UCSD-AML1 (cell line): Measurements from ENCODE around the gene ADAMTS17.

Source experiments
- DNase-seq: peaks from one replicate; lab custom pipeline; 2025; ENCODE audit not compliant: unreplicated experiment; lab: John Stamatoyannopoulos, UW

ADAMTS17 gene

DNA sequence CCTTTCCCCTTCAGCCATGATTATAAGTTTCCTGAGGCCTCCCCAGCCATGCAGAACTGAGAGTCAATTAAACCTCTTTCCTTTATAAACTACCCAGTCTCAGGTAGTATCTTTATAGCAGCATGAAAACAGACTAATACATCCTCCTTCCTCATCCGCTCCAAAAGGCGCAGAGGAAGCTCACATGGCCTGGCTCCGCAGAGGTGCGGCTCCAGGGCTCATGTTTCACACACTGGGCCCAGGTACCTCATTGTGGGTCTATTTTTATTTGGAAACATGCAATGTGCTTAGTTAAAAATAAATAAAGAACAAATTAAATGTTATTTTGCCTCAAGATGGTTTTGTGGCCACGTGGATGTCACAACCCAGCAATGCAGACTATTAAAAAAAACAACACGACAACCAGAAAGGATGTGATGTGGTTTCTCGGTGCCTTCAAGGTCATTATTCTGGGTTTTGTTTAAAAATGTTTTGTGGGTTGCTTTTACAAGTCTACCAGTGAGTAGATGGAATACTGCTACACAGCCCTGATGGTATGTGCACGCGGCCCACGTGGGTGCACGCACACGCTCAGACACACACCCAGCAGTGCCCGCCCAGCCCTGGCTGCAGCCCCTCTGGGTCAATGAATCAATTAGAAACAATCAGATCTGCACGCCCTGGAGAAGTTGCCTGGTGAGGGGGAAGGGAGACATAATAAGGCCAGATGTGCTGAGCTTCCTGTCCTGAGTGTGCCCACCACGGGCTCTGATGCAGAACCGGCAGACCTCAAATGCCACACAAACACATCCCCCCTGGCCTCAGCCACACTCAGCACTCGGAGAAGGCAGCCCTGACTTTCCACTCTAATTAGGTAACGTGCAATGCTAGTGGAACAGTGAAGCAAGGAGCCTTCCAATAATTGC lies 140.1 kb downstream of the ADAMTS17 start:
- DNase-seq, result peak; percentile 37

DNA sequence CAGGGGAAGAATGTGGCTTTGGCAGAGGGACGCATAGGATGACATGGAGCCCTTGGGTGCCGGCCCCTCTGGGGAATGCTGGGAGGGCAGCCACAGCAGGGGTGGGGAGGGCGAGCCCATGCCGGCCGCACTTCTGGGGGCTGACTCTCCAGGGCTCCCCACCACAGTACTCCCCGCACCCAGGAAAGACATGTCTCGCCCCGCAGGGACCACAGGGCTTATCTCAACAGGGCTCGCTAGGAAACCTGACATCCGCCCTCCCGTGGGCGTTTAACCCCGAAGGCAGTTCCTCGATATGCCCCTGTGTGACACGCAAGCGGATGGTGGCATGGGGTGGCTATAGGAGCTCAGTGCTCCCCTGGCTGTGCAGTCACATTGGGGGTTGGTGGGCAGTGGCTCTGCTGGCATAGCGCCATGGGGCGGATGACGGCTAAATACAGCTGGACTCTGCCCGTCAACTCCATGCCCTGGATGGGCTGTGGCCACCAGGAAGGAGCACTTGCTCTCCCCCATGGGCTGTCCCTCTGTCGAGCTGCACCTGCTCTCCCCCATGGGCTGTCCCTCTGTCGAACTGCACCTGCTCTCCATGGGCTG lies 141.4 kb downstream of the ADAMTS17 start:
- DNase-seq, result no peak

DNA sequence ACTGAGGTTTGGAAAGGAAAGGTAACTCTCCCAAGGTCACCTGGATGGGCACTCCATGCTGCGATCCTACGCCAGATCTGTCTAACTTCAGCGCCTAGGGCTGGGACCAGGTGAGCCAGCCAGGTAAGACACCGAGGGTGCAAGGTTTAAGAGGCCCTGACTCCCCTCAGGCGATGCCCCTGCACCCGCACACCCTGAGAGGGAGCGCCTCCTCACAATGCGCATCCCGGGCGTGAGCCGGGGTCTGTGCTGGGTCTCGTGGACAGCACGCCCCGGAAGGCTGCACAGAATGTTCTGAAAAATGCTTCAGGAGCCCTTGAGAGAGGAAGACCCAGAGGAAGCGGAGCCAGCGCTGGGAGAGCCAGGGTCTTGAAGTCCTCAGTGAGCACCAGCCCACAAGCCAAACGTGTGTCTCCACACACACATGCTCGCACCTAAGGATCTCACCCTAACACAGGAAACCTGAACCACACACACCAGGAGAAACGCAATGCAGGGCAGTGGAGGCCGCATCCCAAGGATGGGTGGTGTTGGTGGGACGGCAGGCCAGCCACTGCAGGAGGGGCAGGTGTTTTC lies 142.0 kb downstream of the ADAMTS17 start:
- no peak for DNase-seq

DNA sequence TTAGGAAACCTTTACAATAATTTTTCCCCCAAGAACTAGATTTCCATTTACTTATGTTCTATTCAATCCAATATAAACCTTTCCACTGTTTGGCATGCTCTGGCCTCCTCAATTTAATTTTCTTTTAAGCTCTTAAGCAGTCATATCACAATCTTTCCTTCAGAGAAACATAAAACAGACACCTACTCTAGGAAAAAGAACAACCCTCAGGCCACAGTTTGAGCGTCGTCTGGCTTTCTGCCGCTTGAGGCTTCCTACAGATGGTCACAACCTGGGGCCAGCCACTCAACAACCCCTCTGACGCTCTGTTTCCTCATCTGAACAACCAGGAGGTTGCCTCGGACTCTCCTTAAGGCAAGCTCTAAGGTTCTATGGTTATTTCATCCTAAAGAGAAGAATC lies 143.3 kb downstream of the ADAMTS17 start:
- no peak for DNase-seq

DNA sequence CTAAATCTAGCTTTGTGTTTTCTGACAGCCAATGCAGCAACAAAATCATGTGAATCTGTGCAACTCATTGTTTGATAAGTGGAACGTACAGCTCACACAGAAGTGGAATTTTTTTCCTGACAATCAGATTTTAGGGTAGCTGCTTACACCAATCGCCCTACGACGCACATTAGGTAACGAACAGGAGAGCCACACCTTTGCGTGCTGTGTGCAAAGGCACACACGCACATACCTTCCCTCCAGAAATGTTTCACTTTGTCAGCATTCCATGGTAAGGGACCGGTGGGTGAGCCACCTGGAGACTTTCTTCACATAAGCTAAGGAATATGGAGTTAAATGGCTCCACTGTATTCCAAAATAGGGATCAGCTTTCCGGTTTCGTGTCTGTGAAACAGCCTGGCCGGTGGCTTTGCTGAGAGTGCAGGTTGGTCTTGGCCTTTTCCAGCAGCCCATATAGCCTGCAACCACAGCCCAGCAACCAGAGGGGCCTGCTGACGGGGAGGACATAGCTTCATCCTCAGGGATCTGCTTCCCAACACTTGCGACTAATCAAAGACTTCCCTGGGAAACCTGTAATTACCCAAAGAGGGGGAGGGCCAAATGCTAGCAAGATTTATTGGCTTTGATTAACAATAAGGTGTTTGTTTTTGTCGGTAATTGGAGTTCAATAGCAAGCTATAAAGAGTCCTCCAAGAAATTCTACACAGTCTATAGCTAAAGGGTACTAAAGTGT lies 145.3 kb downstream of the ADAMTS17 start:
- DNase-seq, result no peak

DNA sequence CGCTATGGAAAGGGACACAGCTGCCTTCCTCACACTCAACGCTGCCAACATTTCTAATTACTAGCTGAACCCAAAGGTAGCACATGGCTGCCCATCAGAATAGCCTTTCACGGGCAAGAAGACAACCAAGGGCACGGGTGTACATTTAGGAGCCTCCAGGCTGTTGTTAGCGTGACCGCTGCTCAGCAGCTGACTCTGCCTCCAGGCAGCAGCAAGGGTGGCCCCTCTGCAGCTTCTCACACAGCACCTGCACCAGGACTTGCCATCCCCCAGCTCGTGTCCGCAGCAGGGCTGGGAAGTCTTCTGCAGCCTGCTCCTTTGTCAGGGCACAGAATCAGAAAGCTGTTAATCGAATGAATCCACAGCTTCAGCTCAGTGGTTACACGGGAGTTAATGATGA lies 146.8 kb downstream of the ADAMTS17 start:
- no peak for DNase-seq

DNA sequence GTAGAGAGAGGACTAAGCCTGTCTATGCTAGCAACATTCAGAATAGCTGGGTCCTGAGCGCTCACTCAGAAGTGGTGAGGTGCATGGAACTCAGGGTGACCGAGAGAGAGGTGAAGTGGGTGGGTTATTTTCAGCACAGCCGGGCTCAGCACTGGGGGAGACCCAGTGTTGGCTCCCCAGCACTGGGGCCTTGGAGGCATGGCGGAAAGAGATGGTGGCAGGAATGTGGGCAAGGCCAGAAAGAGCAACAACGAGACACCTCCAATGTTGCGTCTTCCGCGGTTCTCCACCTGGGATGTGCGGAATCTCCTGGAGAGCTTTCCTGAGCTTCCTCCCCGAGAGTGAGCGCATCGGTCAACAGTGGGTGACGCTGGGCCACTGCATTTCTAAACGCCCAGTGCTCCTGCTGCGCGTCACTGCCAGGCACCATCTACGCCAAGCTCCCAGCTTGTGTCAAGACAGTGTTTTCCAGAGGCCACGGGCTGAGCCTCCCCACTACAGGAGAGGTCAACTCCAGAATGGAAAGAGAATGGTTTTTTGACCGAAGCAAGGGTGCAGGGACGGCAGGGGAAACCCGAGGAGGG lies 148.4 kb downstream of the ADAMTS17 start:
- DNase-seq, result no peak

DNA sequence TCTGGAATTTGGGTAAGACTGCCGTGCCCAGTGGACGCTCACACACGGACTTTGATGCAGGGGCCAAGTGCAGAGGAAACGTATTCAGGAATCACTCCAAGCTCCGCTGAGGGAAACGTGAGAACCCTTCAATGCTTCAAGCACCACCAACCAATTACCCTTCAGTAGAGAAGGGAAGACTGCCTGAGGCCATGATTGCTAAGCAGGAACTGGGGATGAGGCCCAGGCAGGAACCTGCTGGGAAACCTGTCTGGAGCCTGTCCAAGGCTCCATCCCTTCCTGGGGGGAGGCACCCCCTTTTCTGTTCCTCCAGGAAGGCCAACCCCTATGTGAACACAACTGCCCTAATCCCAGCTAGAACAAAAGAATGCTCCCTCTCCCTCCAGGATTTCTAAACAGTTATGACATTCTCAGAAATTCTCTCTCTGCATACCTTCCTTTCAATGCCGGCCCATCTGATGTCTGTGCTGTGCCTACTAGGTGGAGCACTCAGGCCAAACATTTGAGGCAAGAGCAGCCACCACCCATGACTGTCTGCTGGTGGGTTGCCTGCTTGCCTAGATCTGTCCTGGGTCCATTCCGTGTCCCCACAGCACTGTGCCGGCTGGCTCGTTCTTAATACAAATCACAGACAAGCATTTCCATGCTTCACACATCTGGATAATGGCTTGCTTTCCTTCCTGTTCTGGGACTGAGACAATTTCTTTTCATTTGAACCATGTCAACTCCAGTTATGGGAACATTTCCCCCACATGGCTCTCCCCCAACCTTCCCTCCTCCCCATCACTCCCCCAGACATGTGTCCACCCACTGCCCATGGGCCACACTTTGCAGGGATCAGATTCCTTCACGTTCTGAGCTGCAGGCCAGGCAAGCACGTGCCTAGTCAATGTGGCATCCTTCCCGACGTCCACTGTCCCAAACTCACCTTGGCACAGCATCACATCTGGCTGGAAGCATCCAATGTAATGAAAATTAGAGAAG lies 149.4 kb downstream of the ADAMTS17 start:
- DNase-seq, result no peak

DNA sequence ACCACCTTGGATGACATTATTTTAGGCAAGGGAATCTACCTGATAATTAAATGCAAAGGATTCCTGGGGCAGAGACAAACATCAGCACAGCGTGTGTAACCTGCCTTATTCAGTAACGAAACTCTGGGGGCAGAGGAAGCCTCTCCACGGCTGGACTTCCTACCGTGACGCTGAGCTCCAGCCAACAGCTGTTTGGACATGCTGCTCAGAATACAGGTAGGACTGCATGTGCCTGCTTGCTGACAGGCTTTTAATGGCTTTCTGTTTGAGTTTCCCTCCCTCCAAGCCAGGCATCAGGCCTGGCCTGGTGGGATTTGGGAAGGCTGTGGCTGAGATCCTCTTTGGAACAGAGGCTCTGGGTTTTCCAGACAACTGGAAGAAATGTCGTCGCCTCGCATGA lies 150.6 kb downstream of the ADAMTS17 start:
- DNase-seq, result no peak

DNA sequence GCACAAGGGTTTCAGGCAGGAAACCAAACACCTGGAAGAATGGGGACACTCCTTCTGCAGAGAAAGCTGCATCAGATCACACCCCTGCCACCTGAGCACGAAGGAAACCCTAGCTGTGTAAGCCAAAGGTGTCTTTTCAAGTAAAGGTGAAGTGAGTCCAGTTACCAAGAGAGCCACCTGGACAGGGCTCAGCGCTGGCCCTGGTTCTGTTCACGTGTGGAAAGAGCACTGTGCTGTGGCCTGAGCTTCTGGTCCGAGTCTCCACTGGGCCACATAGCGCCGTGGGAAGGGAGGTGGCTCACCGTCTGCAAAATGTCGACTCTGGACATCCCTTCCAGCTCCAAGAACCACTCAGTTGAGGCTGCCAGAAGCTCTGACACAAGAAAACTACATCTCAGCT lies 151.1 kb downstream of the ADAMTS17 start:
- no peak for DNase-seq

DNA sequence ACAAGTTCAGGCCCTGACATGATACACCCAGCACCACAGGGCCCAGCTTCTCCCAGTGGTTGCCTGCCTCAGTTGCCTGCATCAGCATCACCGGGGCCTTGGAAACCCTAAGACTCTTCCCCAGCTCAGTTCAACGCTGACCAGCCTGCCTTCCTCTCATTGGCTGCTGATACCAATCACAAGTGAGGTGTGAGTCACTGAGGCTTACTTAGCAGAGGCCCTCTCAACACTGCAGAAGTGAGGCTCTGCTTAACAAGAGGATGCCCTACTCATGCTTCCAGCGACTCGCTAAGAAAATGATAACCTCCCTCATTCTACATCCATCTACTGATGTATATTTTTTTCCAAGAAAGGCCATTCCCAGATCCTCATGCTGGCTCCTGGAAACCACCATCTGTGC lies 151.9 kb downstream of the ADAMTS17 start:
- DNase-seq, result no peak

DNA sequence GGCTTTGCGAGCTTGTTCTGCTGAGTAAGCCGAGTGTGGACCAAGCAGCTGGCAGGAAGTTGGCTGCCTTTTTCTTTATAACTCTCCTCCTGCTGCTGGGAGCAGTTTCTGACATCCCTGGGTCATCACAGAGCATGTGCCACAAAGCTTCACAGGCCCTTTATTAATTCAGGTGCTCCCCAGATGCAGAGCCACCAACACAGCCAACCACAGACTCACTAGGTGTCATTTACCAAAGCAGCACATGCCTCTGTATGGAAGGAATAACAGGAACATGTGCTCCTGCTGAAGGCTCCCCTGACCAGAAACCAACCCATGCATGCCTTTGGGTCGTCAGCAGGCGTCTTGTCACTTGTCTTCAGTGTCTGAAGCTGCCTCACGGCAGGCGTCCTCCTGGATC lies 152.5 kb downstream of the ADAMTS17 start:
- DNase-seq, result no peak

DNA sequence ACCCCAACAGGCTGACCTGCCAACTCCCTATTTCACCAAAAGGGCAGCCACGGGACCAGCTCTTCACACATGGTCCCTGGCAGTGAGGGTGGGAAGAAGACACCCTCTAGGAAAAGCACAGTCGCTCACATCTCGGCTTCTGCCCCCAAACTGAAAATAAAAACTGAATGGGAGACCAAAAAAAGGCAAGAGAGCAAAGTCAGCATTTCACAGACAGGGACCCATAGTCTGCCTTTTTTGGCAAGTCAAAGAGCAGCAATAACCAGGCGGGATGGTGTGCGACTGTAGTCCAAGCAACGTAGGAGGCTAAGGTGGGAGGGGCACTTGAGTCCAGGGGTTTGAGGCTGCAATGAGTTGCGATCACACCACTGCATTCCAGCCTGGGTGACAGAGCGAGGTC lies 154.1 kb downstream of the ADAMTS17 start:
- no peak for DNase-seq

DNA sequence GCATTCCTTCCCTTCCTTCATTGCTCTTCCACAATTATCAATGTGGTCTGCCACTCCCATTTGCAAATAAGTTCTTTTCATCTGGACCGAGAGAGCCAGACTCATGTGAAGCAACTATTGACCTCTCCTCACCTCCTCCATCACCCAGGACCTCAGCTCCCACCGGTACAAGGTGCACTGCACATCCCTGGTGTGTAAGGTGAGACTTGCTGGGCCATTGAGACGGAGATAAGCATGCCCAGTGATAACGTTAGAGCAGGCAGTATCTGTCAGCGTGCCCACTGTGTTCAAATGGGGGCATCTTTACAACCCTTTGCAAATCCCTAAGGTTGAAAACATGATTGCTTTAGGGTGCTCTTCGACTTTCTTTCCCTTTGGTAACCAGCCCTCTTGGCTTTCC lies 154.8 kb downstream of the ADAMTS17 start:
- DNase-seq, result no peak

DNA sequence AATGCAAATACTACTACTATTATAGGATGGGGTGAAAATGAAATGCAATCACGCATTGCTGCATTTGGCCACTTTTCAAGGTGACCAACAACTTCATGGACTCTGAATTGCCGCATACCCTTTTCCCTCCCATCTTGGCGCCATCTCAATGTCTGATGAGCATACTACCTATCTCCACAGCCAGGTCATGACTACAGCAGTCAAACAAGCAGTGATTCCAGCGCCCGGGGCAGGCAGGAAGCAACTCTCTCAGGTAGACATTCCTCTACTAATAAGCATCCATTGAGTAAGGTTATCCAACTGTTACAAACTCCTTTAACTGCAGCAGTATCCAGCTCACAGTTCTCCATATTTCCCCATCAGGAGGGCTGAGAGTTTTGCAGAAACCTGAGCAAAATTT lies 155.4 kb downstream of the ADAMTS17 start:
- no peak for DNase-seq

DNA sequence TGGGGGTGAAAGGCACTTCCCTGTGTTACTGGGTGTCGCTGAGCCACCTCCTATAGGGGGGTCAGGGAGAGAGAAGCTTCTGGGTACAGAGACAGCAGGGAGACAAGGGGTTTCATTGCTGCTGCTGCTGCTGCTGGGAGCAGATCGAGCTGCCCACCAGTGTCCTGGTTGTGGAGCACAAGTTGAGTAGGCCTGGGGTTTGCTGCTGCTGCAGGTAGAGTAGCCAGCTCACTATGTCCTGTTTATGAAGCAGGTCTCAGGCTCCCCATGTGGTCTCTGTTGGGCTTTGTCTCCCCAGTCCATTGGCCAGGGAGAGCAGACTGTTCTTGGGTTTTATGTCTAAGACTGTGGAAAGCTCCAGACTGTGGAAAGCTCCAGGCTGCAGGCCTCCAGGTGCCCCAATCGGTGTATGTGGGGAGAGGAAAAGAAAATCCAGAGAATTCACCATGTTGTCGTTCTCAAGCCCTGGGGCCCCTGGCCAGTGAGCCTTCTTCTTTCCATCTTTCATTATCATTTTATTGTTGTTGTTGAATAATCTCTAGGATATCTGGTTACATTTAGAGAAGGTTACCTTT lies 157.8 kb downstream of the ADAMTS17 start:
- DNase-seq, result no peak

DNA sequence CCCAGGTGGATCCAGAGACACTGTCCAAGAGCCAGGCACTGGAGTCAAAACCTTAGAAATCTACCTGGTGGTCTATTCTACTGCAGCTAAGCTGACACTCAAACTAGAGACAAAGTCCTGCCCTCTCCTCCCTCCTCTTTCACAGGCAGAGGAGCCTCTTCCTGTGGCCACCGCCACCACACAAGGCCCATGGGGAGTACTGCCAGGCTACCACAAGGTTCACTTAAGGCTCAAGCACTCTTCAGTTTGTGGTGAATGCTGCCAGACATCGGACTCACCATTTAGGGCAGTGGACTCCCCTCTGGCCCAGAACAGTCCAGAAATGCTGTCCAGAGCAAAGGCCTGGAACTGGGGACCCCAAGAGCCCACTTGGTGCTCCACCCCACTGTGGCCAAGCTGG lies 160.9 kb downstream of the ADAMTS17 start:
- DNase-seq, result no peak

DNA sequence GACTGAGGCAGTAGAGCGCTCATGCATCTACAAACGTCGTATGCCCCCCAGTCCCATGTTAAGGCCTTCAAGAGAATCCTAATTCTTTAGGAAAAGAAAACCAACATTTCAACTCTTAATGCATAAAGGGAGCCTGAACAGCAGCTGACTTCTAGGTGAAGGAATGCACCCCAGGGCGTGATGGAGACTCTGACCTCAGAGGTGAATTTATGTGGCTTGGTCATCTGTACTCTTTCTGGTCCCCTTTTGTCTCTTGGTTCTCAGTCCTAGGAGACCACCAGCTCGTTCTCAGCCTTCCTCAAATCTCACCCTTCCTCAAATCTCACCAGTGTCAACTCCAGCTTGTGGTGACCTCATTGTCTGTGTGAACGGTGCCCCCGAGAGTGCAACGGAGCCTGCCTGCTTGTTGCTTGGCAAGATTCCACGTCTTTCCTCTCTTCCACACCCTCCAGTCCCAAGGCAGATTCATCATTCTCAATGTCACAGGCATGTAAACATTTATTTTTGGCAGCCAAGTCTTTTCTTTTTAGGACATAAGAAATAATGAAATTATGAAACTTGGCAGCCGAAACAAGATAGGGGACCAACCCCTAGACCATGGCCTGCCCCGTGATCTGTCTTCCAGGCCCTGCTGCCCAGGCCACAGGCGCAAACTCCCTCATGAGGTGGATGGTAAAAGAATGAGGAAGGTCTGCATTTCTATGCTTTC lies 166.2 kb downstream of the ADAMTS17 start:
- no peak for DNase-seq

DNA sequence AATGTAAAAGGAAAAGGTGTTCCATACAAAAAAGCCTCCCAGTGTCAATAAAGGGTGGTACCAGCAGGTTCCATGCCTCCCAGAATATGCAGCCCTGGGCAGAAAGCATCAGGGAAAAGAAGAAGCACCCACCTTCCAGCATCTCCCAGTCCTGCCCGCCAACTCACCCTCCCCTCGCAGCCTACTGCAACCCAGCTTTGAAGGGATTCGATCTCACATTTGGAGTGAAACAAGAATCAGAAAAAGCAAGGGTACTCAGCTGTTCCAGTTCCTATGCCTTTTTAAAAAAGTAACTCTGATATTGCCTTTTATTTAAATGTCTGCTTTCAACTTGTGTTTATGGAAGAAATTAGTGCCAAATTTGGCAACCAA lies 166.9 kb downstream of the ADAMTS17 start:
- DNase-seq, result no peak
